Right renal cortex interstitium (tissue), 3 donors: ENCODE measurements around the gene TTC39A. TPM values are rescaled to one million over a fixed set of nuclear protein-coding genes. Genes with fewer than 3 reads are reported as not detected.
A peak's percentile ranks its signal among the peaks of the same experiment; 100 is the strongest.
"Not testable (repeated sequence)": the region's sequence is repeated elsewhere in the genome, so short reads cannot be mapped to it uniquely, and the experiment has no call there.

Source experiments
- DNase-seq, 3 donors: peaks; one replicate each; pipeline ENCODE4 v3.0.0-alpha.2; 2013; ENCODE audit warnings: low read depth in 3 of 3, low spot score in 2 of 3
- polyA plus RNA-seq, 3 donors: library from polyadenylated mRNA; unstranded; fragments of 120-200 nt; gene quantifications; one replicate each; pipeline ENCODE4 v1.2.1, GENCODE V29; 2013; ENCODE audit not compliant: insufficient read length in 3 of 3

The TTC39A gene
- polyA plus RNA-seq, 3 donors: 7.5 to 9.9 (median 9.1) TPM

DNA sequence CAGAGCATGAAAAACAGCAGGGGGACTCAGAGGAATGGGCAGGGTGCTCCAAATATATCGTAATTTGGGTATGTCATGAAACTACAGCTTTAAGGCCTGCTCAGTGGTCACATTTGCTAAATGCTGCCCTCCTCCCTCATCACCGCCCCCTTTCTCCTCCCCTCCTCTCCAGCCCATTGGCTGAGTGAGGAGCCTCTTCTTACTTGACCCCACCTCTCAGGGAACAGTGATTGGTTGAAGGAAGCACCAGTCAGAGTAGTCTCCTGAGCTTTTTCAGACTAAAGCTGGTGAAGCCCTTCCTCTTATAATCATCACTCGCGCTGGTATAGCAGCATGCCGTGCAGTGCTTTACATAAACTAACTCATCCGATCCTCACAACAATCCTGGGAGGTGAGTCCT, 10.0 kb upstream of the TTC39A start:
- DNase-seq: no peak

DNA sequence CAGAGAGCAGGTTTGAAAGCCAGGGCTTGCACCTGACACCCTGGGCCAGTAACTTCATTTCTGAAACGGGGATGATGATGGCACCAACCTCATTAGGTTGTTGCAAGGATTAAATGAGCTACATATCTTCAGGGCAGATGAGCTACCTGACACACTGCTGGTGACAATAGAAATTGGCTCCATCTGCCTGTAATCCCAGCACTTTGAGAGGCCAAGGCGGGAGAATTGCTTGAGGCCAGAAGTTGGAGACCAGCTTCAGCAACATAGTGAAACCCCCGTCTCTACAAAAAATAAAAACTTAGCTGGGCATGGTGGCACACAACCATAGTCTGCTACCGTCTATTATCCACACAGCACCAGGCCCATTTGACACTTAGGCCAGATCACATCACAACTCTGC, 6.3 kb upstream of the TTC39A start:
- DNase-seq: no peak

DNA sequence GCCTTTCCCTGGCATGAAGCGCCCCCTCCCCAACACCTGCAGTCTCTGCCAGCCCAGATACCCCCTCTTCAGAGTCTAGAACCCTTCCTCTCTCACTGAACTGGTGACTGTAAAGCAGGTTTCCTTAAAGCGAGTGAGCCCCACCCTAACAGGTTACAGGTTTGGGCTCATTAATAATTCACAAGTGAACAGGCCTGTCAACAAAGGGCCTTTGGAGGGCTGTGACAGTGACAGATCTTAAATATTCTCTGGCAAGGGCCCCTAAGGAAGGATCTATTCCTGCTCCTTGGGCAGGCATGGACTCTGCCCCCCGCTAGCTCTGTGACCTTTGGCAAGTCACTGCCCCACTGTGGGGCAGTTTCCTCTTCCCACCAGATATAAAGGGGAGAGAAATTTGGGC, 5.6 kb upstream of the TTC39A start:
- DNase-seq: no peak

DNA sequence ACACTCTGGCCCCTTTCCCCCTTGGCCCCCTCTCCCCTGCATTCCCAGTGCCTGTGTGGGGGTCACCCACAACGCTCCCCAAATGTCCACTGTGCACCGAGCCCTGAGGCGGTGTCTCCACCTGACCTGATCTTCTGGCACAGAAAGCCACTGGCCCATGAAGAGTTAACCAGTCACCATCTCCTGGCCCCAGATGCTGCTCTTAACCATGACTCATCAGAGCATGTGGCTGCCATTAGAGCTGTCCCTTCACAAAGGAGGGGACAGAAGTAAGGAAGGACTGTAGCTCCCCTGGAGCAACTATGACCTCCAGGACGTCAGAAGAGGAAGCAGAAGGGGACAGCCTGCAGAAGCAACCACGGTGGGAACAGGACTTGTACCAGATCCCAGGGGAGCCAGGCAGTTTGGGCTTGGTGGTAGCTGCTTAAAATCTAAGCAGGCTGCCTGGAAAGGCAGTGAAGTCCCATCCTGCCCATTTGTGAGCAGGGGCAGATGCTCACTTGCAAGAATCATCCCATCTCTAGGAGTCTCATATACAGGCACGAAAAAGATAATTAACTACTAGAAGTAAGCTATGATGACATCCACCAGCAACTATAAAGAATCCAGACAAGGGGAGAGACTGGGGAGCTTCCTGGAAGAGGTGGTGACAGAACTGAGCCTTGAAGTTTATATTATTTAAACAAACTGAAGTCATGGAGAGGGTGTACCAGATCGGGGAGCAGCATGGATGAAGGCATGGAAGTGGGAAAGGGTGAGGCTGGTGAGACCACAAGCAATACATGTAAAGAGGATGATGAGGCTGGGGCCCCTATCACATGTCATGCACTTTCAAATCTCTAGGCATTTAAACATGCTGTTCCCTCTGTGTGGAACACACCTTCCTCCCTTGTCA, 1.1 kb upstream of the TTC39A start:
- DNase-seq: no peak

DNA sequence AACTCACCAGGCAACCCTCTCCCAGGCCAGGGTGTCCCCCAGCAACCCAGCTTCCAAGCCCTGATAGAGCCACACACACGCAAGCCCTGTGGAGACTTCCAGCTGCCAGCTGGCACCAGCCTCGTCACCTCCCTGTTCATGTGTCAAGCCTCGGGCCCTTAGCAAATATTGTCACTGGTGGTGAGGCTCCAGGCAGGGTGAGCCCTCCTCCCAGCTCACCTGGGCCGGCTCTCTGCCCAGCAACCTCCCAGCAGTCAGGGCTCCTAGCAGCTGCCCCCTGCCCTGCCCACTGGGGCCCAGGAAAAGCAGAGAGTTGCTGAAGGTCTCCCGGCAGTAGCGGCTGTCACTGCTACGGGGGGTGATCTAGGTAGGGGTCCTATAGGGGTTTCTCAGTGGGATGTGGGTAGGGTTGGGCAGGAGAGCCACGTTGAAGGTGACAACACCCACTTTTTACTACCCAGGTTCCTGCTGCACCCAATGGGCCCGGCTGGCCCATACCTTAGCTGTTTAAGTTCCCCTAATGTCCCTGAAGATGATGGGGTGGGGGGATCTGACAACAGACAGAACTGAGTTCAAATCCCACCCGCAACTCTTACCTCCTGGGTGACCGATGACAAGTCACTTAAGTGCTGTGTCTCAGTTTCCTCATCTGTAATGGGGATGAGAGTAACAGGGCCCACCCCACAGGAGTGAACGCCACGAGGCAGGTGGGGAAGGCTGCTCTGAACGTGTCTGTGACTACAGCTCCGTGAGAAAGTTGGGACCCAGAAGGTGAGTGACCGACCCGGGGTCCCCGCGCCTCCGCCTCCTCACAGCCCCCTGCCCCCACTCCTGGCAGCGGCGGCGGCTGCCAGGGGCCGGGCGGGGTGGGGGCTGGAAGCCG, 678 bp downstream of the TTC39A start:
- DNase-seq: no peak

- DNase-seq: no peak
Observed at GRCh38 chr1:51328926-51329325, 1.4 kb downstream of the TTC39A start.

GRCh38 chr1:51328279-51328678, 2.1 kb downstream of the TTC39A start:
- DNase-seq: no peak

DNA sequence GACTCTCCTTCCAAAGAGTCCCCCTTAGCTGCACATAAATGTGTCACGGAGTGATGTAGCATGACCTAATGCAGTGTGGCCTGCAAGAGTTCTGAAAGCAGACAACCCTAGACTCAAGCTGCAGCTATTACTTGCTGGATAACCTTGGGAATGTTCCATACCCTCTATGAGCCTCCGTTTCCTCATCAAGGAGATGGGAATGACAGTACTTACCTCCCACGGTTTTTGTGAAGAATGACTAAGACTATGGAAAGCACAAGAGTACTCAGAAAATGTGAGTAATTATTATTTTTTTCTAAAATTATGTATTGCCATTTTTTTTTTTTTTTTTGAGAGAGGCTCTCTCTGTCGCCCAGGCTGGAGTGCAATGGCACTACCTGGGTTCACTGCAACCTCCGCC, 3.0 kb downstream of the TTC39A start:
- DNase-seq: no peak

GRCh38 chr1:51326839-51327238, 3.5 kb downstream of the TTC39A start:
- DNase-seq: no peak

GRCh38 chr1:51325878-51326755, 4.2 kb downstream of the TTC39A start:
- no peak for DNase-seq

DNA sequence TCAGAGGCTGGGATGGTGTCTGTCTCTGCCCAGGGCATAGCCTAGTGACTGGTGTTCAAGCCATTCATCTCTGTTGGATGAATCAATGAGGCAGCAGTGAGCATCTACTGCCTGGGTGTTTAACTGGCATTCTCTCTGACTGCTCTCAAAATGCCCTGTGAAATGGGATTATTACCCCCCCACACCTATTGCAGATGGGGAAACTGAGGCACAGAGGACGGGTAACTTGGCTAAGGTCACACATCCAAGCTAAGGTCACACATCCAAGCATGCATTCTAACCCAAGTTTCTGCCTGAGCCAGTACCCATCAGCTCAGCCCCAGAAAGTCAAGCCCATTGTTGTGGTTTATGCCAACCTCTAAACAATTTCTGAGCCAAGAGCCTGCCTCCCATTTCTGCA, 5.0 kb downstream of the TTC39A start:
- no peak for DNase-seq

DNA sequence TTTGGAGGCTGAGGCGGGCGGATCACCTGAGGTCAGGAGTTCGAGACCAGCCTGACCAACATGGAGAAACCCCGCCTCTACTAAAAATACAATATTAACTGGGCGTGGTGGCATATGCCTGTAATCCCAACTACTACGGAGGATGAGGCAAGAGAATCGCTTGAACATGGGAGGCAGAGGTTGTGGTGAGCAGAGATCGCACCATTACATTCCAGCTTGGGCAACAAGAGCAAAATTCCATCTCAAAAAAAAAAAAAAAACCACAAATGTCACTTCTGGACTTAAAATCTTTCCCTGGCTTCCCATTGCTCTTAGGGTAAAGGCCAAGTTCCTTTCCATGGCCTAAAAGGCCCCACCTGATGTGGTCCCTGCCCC, 5.4 kb downstream of the TTC39A start:
- DNase-seq: not testable (repeated sequence)

DNA sequence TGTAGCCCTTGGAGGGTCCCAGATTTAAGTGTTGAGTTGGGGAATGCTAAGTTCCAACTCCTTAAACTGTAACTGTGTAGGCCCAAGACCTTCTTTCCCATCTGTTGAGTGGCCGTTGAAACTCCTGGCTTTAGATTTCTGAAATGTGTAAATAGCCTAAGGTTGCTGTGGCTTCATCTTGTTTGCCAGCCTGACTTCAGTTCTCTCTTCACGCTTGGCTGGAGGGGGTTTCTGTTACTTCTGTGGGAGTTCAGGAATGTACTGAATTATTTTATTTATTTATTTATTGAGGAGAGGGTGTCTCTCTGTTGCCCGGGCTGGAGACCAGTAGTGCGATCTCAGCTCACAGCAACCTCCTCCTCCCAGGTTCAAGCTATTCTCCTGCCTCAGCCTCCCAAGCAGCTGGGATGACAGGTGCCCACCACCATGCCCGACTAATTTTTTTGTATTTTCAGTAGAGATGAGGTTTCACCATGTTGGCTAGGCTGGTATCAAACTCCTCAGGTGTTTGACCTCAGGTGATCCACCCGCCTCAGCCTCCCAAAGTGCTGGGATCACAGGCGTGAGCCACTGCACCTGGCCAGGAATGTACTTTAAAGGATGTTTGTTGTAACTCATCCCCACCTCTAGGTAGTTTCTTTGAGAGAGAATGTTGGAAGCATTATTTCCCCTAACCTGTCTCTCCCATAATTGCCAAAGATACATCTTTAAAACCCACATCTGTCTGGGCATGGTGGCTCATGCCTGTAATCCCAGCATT, 5.9 kb downstream of the TTC39A start:
- DNase-seq: peak in 2 of 3 donors; percentile 40 to 47

DNA sequence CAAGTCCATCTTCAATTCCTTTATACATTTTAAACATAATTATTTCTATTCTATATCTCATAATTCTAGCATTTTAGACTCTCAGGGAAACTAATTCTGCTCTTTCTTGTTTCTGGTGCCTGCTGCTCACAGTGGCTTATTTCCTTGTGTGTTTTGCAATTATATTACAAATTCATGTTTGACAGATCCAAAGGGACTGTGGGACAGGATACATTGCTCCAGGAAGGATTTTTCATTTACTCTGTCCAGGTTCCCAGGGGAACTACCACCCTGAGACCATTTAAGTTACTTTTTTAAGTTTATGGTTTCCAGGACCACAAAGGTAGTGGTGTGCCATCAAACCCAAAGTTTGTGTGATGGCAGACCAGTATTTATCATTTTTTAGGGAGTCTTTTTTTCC, 6.6 kb downstream of the TTC39A start:
- DNase-seq: no peak

DNA sequence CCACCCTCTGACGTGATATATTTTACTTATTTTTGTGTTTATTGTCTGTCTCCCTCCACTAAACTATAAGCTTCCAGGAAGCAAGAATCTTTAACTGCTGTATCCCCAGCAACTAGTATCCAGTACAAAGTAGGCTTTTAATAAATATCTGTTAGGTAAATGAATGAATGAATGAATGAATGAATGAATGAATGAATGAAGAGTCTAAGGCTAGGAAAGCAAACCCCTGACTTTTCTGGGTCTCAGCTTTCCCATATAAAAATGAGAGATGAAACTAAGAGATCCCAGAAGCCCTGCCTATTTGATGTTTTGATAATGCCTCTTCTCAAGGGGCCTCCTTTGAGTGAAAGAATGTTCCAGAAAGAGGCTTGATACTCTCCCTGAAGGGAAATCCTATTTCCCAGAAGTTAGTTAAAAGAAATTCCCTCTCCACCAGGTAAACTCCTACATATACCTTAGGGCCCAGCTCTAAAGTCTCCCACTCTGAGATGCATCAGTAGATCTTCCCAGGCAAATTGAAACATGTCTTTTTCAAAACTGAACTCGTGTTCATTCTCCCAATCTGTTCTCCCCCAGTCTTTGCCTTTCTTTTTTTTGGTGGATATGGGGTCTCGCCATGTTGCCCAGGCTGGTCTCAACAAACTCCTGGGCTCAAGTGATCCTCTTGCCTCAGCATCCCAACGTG, 7.8 kb downstream of the TTC39A start:
- no peak for DNase-seq

DNA sequence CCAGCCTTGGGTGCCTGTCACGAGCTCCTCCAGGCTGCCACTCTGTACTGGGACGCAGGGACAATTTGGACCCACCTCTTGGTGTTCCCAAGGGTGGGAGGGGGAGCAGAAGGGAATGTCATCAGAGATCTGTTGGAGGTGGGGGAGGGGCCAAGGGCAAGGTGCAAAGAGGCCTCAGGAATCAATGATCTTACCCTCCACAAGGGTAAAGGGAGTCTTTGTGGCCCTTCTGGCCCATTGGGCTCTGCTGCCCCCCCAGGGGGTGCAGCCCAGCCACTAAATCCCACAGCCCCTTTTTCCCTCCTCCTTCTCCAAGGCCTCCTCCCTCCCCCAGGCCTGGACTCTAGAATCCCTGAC, 8.5 kb downstream of the TTC39A start:
- DNase-seq: no peak

DNA sequence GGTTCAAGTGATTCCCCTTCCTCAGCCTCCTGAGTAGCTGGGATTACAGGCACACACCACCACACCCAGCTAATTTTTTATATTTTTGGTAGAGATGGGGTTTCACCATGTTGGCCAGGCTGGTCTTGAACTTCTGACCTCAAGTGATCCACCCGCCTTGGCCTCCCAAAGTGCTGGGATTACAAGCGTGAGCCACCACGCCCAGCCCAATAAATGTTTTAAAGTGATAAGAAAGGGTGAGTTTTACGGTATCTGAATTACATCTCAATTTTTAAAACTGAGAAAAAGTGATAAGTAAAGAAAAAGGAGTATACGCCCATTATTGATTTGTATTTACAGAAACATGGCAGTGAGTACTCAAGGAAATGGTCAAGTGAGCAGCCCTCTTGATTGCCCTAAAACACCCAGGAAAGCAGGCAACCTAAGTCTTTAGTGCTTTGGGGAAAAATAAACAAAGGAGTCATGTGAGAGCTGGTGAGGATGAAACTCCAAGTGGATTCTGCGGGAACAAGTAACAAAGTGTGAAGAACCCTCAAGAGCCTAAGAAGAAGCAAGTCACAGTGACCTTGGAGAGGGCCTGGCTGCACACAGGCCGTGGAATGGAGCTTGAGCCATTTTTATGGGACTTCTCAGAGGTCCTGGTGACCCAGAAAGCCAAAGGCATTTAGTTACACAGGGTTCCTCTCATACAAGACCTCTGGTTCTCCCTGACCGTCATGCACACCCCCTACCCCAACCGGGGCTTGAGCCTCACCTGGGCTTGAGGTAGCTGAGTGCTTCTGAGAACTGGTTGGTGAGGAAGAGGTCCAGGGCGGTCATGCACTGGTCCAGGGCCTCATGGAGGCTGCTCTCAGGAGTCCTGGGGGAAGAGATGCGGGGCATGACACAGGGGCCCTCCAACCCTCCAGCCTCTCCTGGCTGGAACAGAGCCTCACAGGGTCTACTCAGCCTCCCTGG, 9.1 kb downstream of the TTC39A start:
- DNase-seq: no peak

DNA sequence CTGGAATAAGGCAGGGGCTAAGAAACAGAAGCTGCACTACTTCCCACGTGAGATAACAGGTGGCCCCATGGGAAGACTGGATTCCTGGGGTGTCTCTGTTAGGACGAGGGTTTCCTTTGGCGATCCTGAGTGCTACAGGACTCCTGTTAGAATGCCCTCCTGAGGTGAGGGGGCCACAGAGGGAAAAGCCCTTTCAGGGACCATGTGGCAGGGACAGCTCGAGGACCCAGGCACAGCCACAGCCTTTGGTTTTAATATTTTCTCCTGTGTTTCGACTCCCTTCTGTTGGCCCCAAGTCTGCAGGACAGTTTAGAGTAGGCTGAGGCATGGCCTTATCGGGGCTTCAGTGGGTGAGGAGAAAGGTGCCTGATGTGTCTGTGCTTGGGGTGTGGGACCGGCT, 12.6 kb downstream of the TTC39A start:
- no peak for DNase-seq

GRCh38 chr1:51316846-51317120, 13.6 kb downstream of the TTC39A start:
- no peak for DNase-seq
